Ishikawa (cell line): ENCODE data around the gene SCFD2.

ENCODE experiments used
- CREB1 ChIP-seq: IDR thresholded peaks from 2 replicates; pipeline ENCODE4 v1.6.1; 2012; ENCODE audit warnings: low read depth
- EP300 ChIP-seq: IDR thresholded peaks from 2 replicates; pipeline ENCODE4 v1.6.1; 2012; ENCODE audit warnings: borderline replicate concordance
- FOXM1 ChIP-seq: IDR thresholded peaks from 2 replicates; pipeline ENCODE4 v1.6.1; 2012; ENCODE audit warnings: low read depth, borderline replicate concordance
- RAD21 ChIP-seq: IDR thresholded peaks from 2 replicates; pipeline ENCODE4 v1.6.1; 2012; ENCODE audit warnings: low read depth
- REST ChIP-seq: IDR thresholded peaks from 2 replicates; pipeline ENCODE4 v1.6.1; 2012; ENCODE audit warnings: low read depth, mild to moderate bottlenecking
- TAF1 ChIP-seq: IDR thresholded peaks from 2 replicates; pipeline ENCODE4 v1.6.1; 2012; ENCODE audit warnings: low read depth, mild to moderate bottlenecking
- TEAD4 ChIP-seq: IDR thresholded peaks from 2 replicates; pipeline ENCODE4 v1.6.1; 2012

- TF ChIP-seq EP300 (no peak), TEAD4 (no peak), REST (no peak), CREB1 (no peak), TAF1 (no peak), RAD21 (no peak), FOXM1 (no peak)
Observed at GRCh38 chr4:53307819-53308780, 57.8 kb downstream of the SCFD2 start.
